Smooth muscle cell (in vitro differentiated cells): ENCODE results near the gene GINS3. TPM values are rescaled to one million over a fixed set of nuclear protein-coding genes. Genes with fewer than 3 reads are reported as not detected.

Experiments
- DNase-seq: peaks from one replicate; lab custom pipeline; 2025; ENCODE audit not compliant: unreplicated experiment; lab: John Stamatoyannopoulos, UW
- H2AFZ ChIP-seq: fragments of 200-600 bp; sonication (generic); 2 replicates; pipeline ENCODE4 v1.6.0; 2016; ENCODE audit warnings: antibody characterized with exemption, low read depth, mild to moderate bottlenecking
- H3F3A ChIP-seq: fragments of 200-600 bp; sonication (generic); 2 replicates; pipeline ENCODE4 v1.6.0; 2017; ENCODE audit warnings: antibody characterized with exemption, low read depth
- H3K27ac ChIP-seq: fragments of 200-600 bp; sonication (generic); 2 replicates; pipeline ENCODE4 v1.5.1; 2016; ENCODE audit warnings: low read depth, mild to moderate bottlenecking
- H3K27me3 ChIP-seq: fragments of 200-600 bp; sonication (generic); 2 replicates; pipeline ENCODE4 v1.6.1; 2016; ENCODE audit warnings: low read depth, mild to moderate bottlenecking
- H3K36me3 ChIP-seq: fragments of 200-600 bp; sonication (generic); 2 replicates; pipeline ENCODE4 v1.5.1; 2016; ENCODE audit warnings: low read depth
- H3K4me1 ChIP-seq: fragments of 200-600 bp; sonication (generic); 2 replicates; pipeline ENCODE4 v1.5.1; 2016; ENCODE audit warnings: low read depth
- H3K4me2 ChIP-seq: fragments of 200-600 bp; sonication (generic); 2 replicates; pipeline ENCODE4 v1.6.0; 2016; ENCODE audit warnings: mild to moderate bottlenecking
- H3K4me3 ChIP-seq: fragments of 200-600 bp; sonication (generic); 2 replicates; pipeline ENCODE4 v1.5.1; 2016; ENCODE audit warnings: mild to moderate bottlenecking
- H3K79me2 ChIP-seq: fragments of 200-600 bp; sonication (generic); 2 replicates; pipeline ENCODE4 v1.6.0; 2016; ENCODE audit warnings: low read depth, mild to moderate bottlenecking
- H3K9ac ChIP-seq: fragments of 200-600 bp; sonication (generic); 2 replicates; pipeline ENCODE4 v1.6.0; 2016; ENCODE audit warnings: low read depth
- H3K9me3 ChIP-seq: fragments of 200-600 bp; sonication (generic); replicated peaks from 2 replicates; pipeline ENCODE4 v1.5.1; 2016; ENCODE audit warnings: low read depth
- H4K20me1 ChIP-seq: fragments of 200-600 bp; sonication (generic); 2 replicates; pipeline ENCODE4 v1.6.0; 2016; ENCODE audit warnings: low read depth
- CTCF ChIP-seq: fragments of 200-600 bp; sonication (generic); IDR thresholded peaks from 2 replicates; pipeline ENCODE4 v1.5.1; 2017; ENCODE audit warnings: borderline replicate concordance, mild to moderate bottlenecking, antibody characterized with exemption; ENCODE audit not compliant: insufficient read depth, poor library complexity, severe bottlenecking
- WGBS: methylation state at CpG from one replicate; pipeline ENCODE4 v1.1.7; 2016; ENCODE audit warnings: low lambda C conversion rate; 5-methylcytosine and 5-hydroxymethylcytosine counted together
- polyA plus RNA-seq: library from polyadenylated mRNA; unstranded; fragments of >200 nt; fragmentation: Nextera tagmentation; extraction: Ambion mirVana; gene quantifications from 2 replicates; pipeline ENCODE4 v1.2.1, GENCODE V29; 2016
- total RNA-seq: library from RNA; depleted of rRNA; stranded (reverse); fragments of >200 nt; gene quantifications from 2 replicates; pipeline ENCODE4 v1.2.3, GENCODE V29; 2014

The GINS3 gene
- total and polyA plus RNA-seq, 2 experiments from 2014 or later = 1.9 to 4.2 TPM

- H3K79me2 ChIP-seq = no peaks in the 10 kb centered on the region
- no peak overlapping the region for H3K9ac ChIP-seq
- H2AFZ ChIP-seq = no peak overlapping the region
- no peak overlapping the region for H3K4me3 ChIP-seq
- TF ChIP-seq CTCF = no peak
- no peak for DNase-seq
- H3F3A ChIP-seq = no peaks in the 10 kb centered on the region
- H4K20me1 ChIP-seq = no peaks in the 10 kb centered on the region
- H3K27ac ChIP-seq = no peak overlapping the region
- H3K27me3 ChIP-seq = no peaks in the 10 kb centered on the region
- no peaks in the 10 kb centered on the region for H3K9me3 ChIP-seq
- no peaks in the 10 kb centered on the region for H3K4me1 ChIP-seq
- H3K36me3 ChIP-seq = no peaks in the 10 kb centered on the region
- no peak overlapping the region for H3K4me2 ChIP-seq
Observed at GRCh38 chr16:58361726-58362125, 30.5 kb upstream of the GINS3 start.

- no peak overlapping the region for H3K4me3 ChIP-seq
- H3K79me2 ChIP-seq = no peaks in the 10 kb centered on the region
- H3K4me1 ChIP-seq = no peaks in the 10 kb centered on the region
- no peak for TF ChIP-seq CTCF
- no peaks in the 10 kb centered on the region for H4K20me1 ChIP-seq
- H2AFZ ChIP-seq = no peak overlapping the region
- no peaks in the 10 kb centered on the region for H3K36me3 ChIP-seq
- H3K4me2 ChIP-seq = no peak overlapping the region
- H3F3A ChIP-seq = no peaks in the 10 kb centered on the region
- no peak for DNase-seq
- peaks cover 6% of the 10 kb centered on the region for H3K27me3 ChIP-seq
- no peak overlapping the region for H3K27ac ChIP-seq
- no peak overlapping the region for H3K9ac ChIP-seq
- WGBS = 87% methylated on average over 3 of the region's 3 CpGs
- no peaks in the 10 kb centered on the region for H3K9me3 ChIP-seq
Observed at GRCh38 chr16:58363746-58364393, 28.4 kb upstream of the GINS3 start.

GRCh38 chr16:58365623-58366022, 26.6 kb upstream of the GINS3 start:
- no peak for DNase-seq
- Histone ChIP-seq H3K4me2 (no peak overlapping the region), H3K27ac (no peak overlapping the region), H3F3A (no peaks in the 10 kb centered on the region), H3K4me1 (peaks cover 10% of the 10 kb centered on the region), H3K79me2 (no peaks in the 10 kb centered on the region), H4K20me1 (no peaks in the 10 kb centered on the region), H3K27me3 (peaks cover 10% of the 10 kb centered on the region), H3K4me3 (no peak overlapping the region), H3K36me3 (no peaks in the 10 kb centered on the region), H3K9ac (no peak overlapping the region), H2AFZ (no peak overlapping the region), H3K9me3 (no peaks in the 10 kb centered on the region)
- no peak for TF ChIP-seq CTCF
- WGBS = 72% methylated on average over 2 of the region's 2 CpGs

GRCh38 chr16:58366247-58367031, 25.8 kb upstream of the GINS3 start:
- Histone ChIP-seq H3K4me1 (peaks cover 10% of the 10 kb centered on the region), H3K27ac (peak overlapping the region; percentile 46), H3F3A (no peaks in the 10 kb centered on the region), H3K36me3 (no peaks in the 10 kb centered on the region), H3K9me3 (no peaks in the 10 kb centered on the region), H2AFZ (no peak overlapping the region), H3K4me2 (no peak overlapping the region), H3K9ac (no peak overlapping the region), H3K79me2 (no peaks in the 10 kb centered on the region), H3K27me3 (peaks cover 10% of the 10 kb centered on the region), H3K4me3 (no peak overlapping the region), H4K20me1 (no peaks in the 10 kb centered on the region)
- no peak for TF ChIP-seq CTCF
- WGBS = 66% methylated on average over 5 of the region's 5 CpGs
- DNase-seq = no peak
